Naive thymus-derived CD4-positive, alpha-beta T cell (primary cell): ENCODE data around the gene ATP13A3. TPM values are rescaled to one million over a fixed set of nuclear protein-coding genes. Genes with fewer than 3 reads are reported as not detected.

Experiments
- ATAC-seq: fragments of 150-1000 bp; cut with Tn5 transposase; 2 replicates; pipeline ENCODE4 v1.10.0; 2021; ENCODE audit warnings: mild to moderate bottlenecking, moderate library complexity
- CTCF ChIA-PET: fragments of 350-600 bp; sonication (Branson Sonifier 250); formaldehyde crosslinking; loops from one replicate; lab custom pipeline; 2021; ENCODE audit warnings: antibody characterized with exemption; lab: Charles Lee
- POLR2A ChIA-PET: fragments of 350-600 bp; sonication (Branson Sonifier 250); formaldehyde crosslinking; loops from one replicate; lab custom pipeline; 2021; ENCODE audit warnings: antibody characterized with exemption, inconsistent platforms; lab: Charles Lee
- DNase-seq, 9 donors: peaks; one replicate each; pipeline versions ENCODE4 v3.0.0 to v3.0.0-alpha.2; 2020 to 2022; ENCODE audit warnings: mixed read lengths in 1 of 9
- H3K27ac ChIP-seq: one replicate; pipeline ENCODE4 v1.7.0; 2013; ENCODE audit warnings: mild to moderate bottlenecking, low read depth, low read length, moderate library complexity
- H3K27me3 ChIP-seq, 2 donors: one replicate each; pipeline ENCODE4 v1.7.0; 2013; ENCODE audit warnings: low read length in 2 of 2, mild to moderate bottlenecking in 2 of 2, moderate library complexity in 2 of 2; ENCODE audit not compliant: control insufficient read depth in 2 of 2, insufficient read depth in 2 of 2
- H3K36me3 ChIP-seq, 3 experiments: 1 replicate in 2 of 3; 2 replicates in 1 of 3; pipeline ENCODE4 v1.7.0; 2013; ENCODE audit warnings: low read length in 3 of 3, mild to moderate bottlenecking in 3 of 3, moderate library complexity in 1 of 3; ENCODE audit not compliant: insufficient read depth in 3 of 3, control insufficient read depth in 2 of 3
- H3K4me1 ChIP-seq, 2 donors: one replicate each; pipeline ENCODE4 v1.7.0; 2013; ENCODE audit warnings: low read length in 2 of 2, mild to moderate bottlenecking in 2 of 2, moderate library complexity in 1 of 2; ENCODE audit not compliant: control insufficient read depth in 2 of 2, insufficient read depth in 2 of 2
- H3K4me3 ChIP-seq: 2 replicates; pipeline ENCODE4 v1.7.0; 2013; ENCODE audit warnings: mild to moderate bottlenecking, low read length
- H3K9me3 ChIP-seq, 3 experiments: 1 replicate in 2 of 3; 2 replicates in 1 of 3; pipeline ENCODE4 v1.7.0; 2013; ENCODE audit warnings: low read length in 3 of 3; ENCODE audit not compliant: control insufficient read depth in 2 of 3
- H3K27ac Mint-ChIP-seq, 9 donors: one replicate each; pipeline ENCODE4 v1.8.0; 2020 to 2022; ENCODE audit warnings: mixed read lengths in 9 of 9, mild to moderate bottlenecking in 8 of 9, moderate library complexity in 5 of 9, inconsistent platforms in 2 of 9
- H3K27me3 Mint-ChIP-seq, 5 donors: one replicate each; pipeline ENCODE4 v1.8.0; 2021 to 2022; ENCODE audit warnings: mixed read lengths in 5 of 5, mild to moderate bottlenecking in 1 of 5
- H3K36me3 Mint-ChIP-seq, 5 donors: one replicate each; pipeline ENCODE4 v1.8.0; 2020 to 2022; ENCODE audit warnings: mixed read lengths in 5 of 5, mild to moderate bottlenecking in 3 of 5, inconsistent platforms in 1 of 5
- H3K4me1 Mint-ChIP-seq, 7 donors: one replicate each; pipeline ENCODE4 v1.8.0; 2020 to 2022; ENCODE audit warnings: mixed read lengths in 7 of 7, mild to moderate bottlenecking in 3 of 7, inconsistent platforms in 1 of 7
- H3K4me3 Mint-ChIP-seq, 10 donors: one replicate each; pipeline ENCODE4 v1.8.0; 2020 to 2022; ENCODE audit warnings: mild to moderate bottlenecking in 10 of 10, mixed read lengths in 10 of 10, moderate library complexity in 6 of 10, inconsistent platforms in 2 of 10
- H3K9me3 Mint-ChIP-seq, 11 donors: one replicate each; pipeline ENCODE4 v1.8.0; 2020 to 2022; ENCODE audit warnings: mixed read lengths in 11 of 11, mild to moderate bottlenecking in 4 of 11, inconsistent platforms in 1 of 11, moderate library complexity in 1 of 11
- intact Hi-C, 2 donors: fragments of 100-400 bp; cut with micrococcal nuclease; formaldehyde crosslinking; loops; one replicate each; pipeline ENCODE4 v1.15.1; 2023
- polyA plus RNA-seq, 2 donors: library from polyadenylated mRNA; unstranded; fragments of 300-500 nt; fragmentation: Illumina TruSeq; gene quantifications; one replicate each; pipeline ENCODE4 v1.2.3, GENCODE V29; 2021
- total RNA-seq, 6 experiments: library from RNA in 5 of 6; stranded (reverse) in 5 of 6; gene quantifications; 1 replicate in 5 of 6; 2 replicates in 1 of 6; pipeline ENCODE4 v1.2.3 and lab custom pipeline; 2021 to 2026

ATP13A3 gene
- total and polyA plus RNA-seq, 7 experiments from 2014 or later, result 4.6 to 81.8 (median 46.7) TPM

- H3K36me3 Mint-ChIP-seq, result no peaks in the 10 kb centered on the region
- H3K4me1 Mint-ChIP-seq, result peaks cover 0 to 5% (median 0%) of the 10 kb centered on the region in 7 donors
- Histone ChIP-seq H3K36me3 (no peaks in the 10 kb centered on the region), H3K4me1 (no peaks in the 10 kb centered on the region), H3K9me3 (no peaks in the 10 kb centered on the region), H3K27ac (no peak overlapping the region), H3K4me3 (no peak overlapping the region), H3K27me3 (no peaks in the 10 kb centered on the region)
- no peaks in the 10 kb centered on the region for H3K9me3 Mint-ChIP-seq
- H3K27me3 Mint-ChIP-seq, result peaks cover 26 to 36% (median 31%) of the 10 kb centered on the region in 5 donors
- no peak for DNase-seq
- no peak overlapping the region for H3K27ac Mint-ChIP-seq
- ATAC-seq, result no peak
- intact Hi-C loops, result no loop called here
- H3K4me3 Mint-ChIP-seq, result no peak overlapping the region
- POLR2A ChIA-PET, result no interaction called here
- CTCF ChIA-PET, result interaction anchor here (1.0 kb wide), 1 partner anchor 22 kb away, joined by 4 read pairs; no protein-coding TSS in a partner anchor
Observed at GRCh38 chr3:194365978-194366490, 120.8 kb downstream of the ATP13A3 start.

- H3K4me1 Mint-ChIP-seq, result peaks cover 0 to 5% (median 0%) of the 10 kb centered on the region in 7 donors
- ATAC-seq (no peak), DNase-seq (no peak)
- H3K36me3 ChIP-seq, result no peaks in the 10 kb centered on the region
- H3K4me1 ChIP-seq, result no peaks in the 10 kb centered on the region
- ChIA-PET POLR2A (no interaction called here), CTCF (interaction anchor here (0.7 to 1.0 kb wide), 2 partner anchors 22 to 38 kb away, joined by 3 to 4 read pairs; no protein-coding TSS in a partner anchor)
- no peaks in the 10 kb centered on the region for H3K9me3 Mint-ChIP-seq
- H3K27ac Mint-ChIP-seq, result no peak overlapping the region
- no peaks in the 10 kb centered on the region for H3K27me3 ChIP-seq
- H3K27ac ChIP-seq, result no peak overlapping the region
- H3K9me3 ChIP-seq, result no peaks in the 10 kb centered on the region
- intact Hi-C loops, result no loop called here
- no peaks in the 10 kb centered on the region for H3K36me3 Mint-ChIP-seq
- peaks cover 22 to 30% (median 28%) of the 10 kb centered on the region in 5 donors for H3K27me3 Mint-ChIP-seq
- no peak overlapping the region for H3K4me3 Mint-ChIP-seq
- no peak overlapping the region for H3K4me3 ChIP-seq
Observed at GRCh38 chr3:194365526-194365925, 121.3 kb downstream of the ATP13A3 start.

- intact Hi-C loops, result no loop called here
- Mint-ChIP-seq H3K27ac (no peak overlapping the region), H3K36me3 (no peaks in the 10 kb centered on the region), H3K4me3 (no peak overlapping the region), H3K9me3 (no peaks in the 10 kb centered on the region), H3K27me3 (peaks cover 15 to 26% (median 22%) of the 10 kb centered on the region in 5 donors), H3K4me1 (peaks cover 0 to 1% (median 0%) of the 10 kb centered on the region in 7 donors)
- no peaks in the 10 kb centered on the region for H3K36me3 ChIP-seq
- H3K9me3 ChIP-seq, result no peaks in the 10 kb centered on the region
- ChIA-PET CTCF (interaction anchor here (0.7 kb wide), 1 partner anchor 39 kb away, joined by 3 read pairs; no protein-coding TSS in a partner anchor), POLR2A (interaction anchor here (1.6 kb wide), 1 partner anchor 33 kb away, joined by 5 read pairs; no protein-coding TSS in a partner anchor)
- H3K27ac ChIP-seq, result no peak overlapping the region
- no peaks in the 10 kb centered on the region for H3K27me3 ChIP-seq
- DNase-seq (no peak), ATAC-seq (no peak)
- H3K4me1 ChIP-seq, result no peaks in the 10 kb centered on the region
- no peak overlapping the region for H3K4me3 ChIP-seq
Observed at GRCh38 chr3:194364652-194365434, 122.0 kb downstream of the ATP13A3 start.

- no peak for ATAC-seq
Observed at GRCh38 chr3:194364314-194364651, 122.5 kb downstream of the ATP13A3 start.

GRCh38 chr3:194360568-194360967 lies 126.2 kb downstream of the ATP13A3 start:
- no peaks in the 10 kb centered on the region for H3K36me3 Mint-ChIP-seq
- intact Hi-C loops, result no loop called here
- Histone ChIP-seq H3K9me3 (no peaks in the 10 kb centered on the region), H3K4me1 (no peaks in the 10 kb centered on the region), H3K4me3 (no peak overlapping the region), H3K36me3 (no peaks in the 10 kb centered on the region), H3K27me3 (no peaks in the 10 kb centered on the region), H3K27ac (no peak overlapping the region)
- no peaks in the 10 kb centered on the region for H3K9me3 Mint-ChIP-seq
- peaks cover 0 to 7% (median 3%) of the 10 kb centered on the region in 5 donors for H3K27me3 Mint-ChIP-seq
- ATAC-seq (no peak), DNase-seq (no peak)
- H3K4me3 Mint-ChIP-seq, result no peak overlapping the region
- ChIA-PET POLR2A (no interaction called here), CTCF (interaction anchor here (0.6 kb wide), 1 partner anchor 585 kb away, joined by 3 read pairs; no protein-coding TSS in a partner anchor)
- peak overlapping the region in 1 of 9 donors; percentile 26 for H3K27ac Mint-ChIP-seq
- peaks cover 0 to 4% (median 0%) of the 10 kb centered on the region in 7 donors for H3K4me1 Mint-ChIP-seq

More at GRCh38 chr3:194364314-194364651, 122.5 kb downstream of the ATP13A3 start:
- no peaks in the 10 kb centered on the region for H3K36me3 Mint-ChIP-seq
- peaks cover 13 to 24% (median 17%) of the 10 kb centered on the region in 5 donors for H3K27me3 Mint-ChIP-seq
- Histone ChIP-seq H3K36me3 (no peaks in the 10 kb centered on the region), H3K4me1 (no peaks in the 10 kb centered on the region), H3K4me3 (no peak overlapping the region), H3K9me3 (no peaks in the 10 kb centered on the region), H3K27ac (no peak overlapping the region), H3K27me3 (no peaks in the 10 kb centered on the region)
- DNase-seq, result no peak
- POLR2A ChIA-PET, result interaction anchor here (1.6 kb wide), 1 partner anchor 34 kb away, joined by 5 read pairs; no protein-coding TSS in a partner anchor
- H3K27ac Mint-ChIP-seq, result no peak overlapping the region
- CTCF ChIA-PET, result interaction anchor here (0.5 kb wide), 1 partner anchor 16 kb away, joined by 3 read pairs; no protein-coding TSS in a partner anchor
- intact Hi-C loops, result no loop called here
- no peaks in the 10 kb centered on the region for H3K4me1 Mint-ChIP-seq
- H3K4me3 Mint-ChIP-seq, result no peak overlapping the region
- H3K9me3 Mint-ChIP-seq, result no peaks in the 10 kb centered on the region

- H3K27me3 Mint-ChIP-seq, result peaks cover 0 to 7% (median 3%) of the 10 kb centered on the region in 5 donors
- no peaks in the 10 kb centered on the region for H3K36me3 Mint-ChIP-seq
- DNase-seq, result no peak
- no peaks in the 10 kb centered on the region for H3K27me3 ChIP-seq
- H3K27ac ChIP-seq, result no peak overlapping the region
- no peak overlapping the region for H3K4me3 ChIP-seq
- H3K4me3 Mint-ChIP-seq, result no peak overlapping the region
- H3K4me1 Mint-ChIP-seq, result peaks cover 0 to 16% (median 4%) of the 10 kb centered on the region in 7 donors
- intact Hi-C loops, result no loop called here
- ChIA-PET POLR2A (no interaction called here), CTCF (interaction anchor here (0.7 kb wide), 1 partner anchor 405 kb away, joined by 3 read pairs; no protein-coding TSS in a partner anchor)
- no peak overlapping the region for H3K27ac Mint-ChIP-seq
- H3K4me1 ChIP-seq, result no peaks in the 10 kb centered on the region
- H3K36me3 ChIP-seq, result no peaks in the 10 kb centered on the region
- H3K9me3 ChIP-seq, result no peaks in the 10 kb centered on the region
- H3K9me3 Mint-ChIP-seq, result no peaks in the 10 kb centered on the region
- no peak for ATAC-seq
Observed at GRCh38 chr3:194357681-194358080, 129.1 kb downstream of the ATP13A3 start.
